SH-SY5Y (cell line): ENCODE measurements around the gene CUL1.

Source experiments
- GATA2 ChIP-seq: IDR thresholded peaks from 2 replicates; pipeline ENCODE4 v1.6.1; 2011; ENCODE audit warnings: mild to moderate bottlenecking, low read depth, low read length
- GATA3 ChIP-seq: IDR thresholded peaks from 2 replicates; pipeline ENCODE4 v1.6.1; 2011; ENCODE audit warnings: low read depth, mild to moderate bottlenecking, low read length, moderate library complexity

The CUL1 gene

GRCh38 chr7:148722340-148723165 is 23.9 kb downstream of the CUL1 start:
- TF ChIP-seq GATA3 (no peak), GATA2 (no peak)

- TF ChIP-seq GATA3 (no peak), GATA2 (no peak)
Measured at GRCh38 chr7:148723166-148723559, 24.5 kb downstream of the CUL1 start.

- TF ChIP-seq GATA2, result no peak
- TF ChIP-seq GATA3, result no peak
Measured at GRCh38 chr7:148723846-148724245, 25.1 kb downstream of the CUL1 start.

GRCh38 chr7:148726385-148726784 is 27.7 kb downstream of the CUL1 start:
- TF ChIP-seq GATA2, result no peak
- TF ChIP-seq GATA3, result no peak

- no peak for TF ChIP-seq GATA2
- no peak for TF ChIP-seq GATA3
Measured at GRCh38 chr7:148727501-148728278, 29.0 kb downstream of the CUL1 start.

GRCh38 chr7:148729984-148730733 is 31.5 kb downstream of the CUL1 start:
- TF ChIP-seq GATA3, result no peak
- no peak for TF ChIP-seq GATA2

GRCh38 chr7:148732862-148733261 is 34.2 kb downstream of the CUL1 start:
- no peak for TF ChIP-seq GATA3
- no peak for TF ChIP-seq GATA2

- TF ChIP-seq GATA2, result no peak
- TF ChIP-seq GATA3, result no peak
Measured at GRCh38 chr7:148733496-148733895, 34.8 kb downstream of the CUL1 start.

GRCh38 chr7:148735141-148735540 is 36.4 kb downstream of the CUL1 start:
- TF ChIP-seq GATA2 (no peak), GATA3 (no peak)

- no peak for TF ChIP-seq GATA3
- no peak for TF ChIP-seq GATA2
Measured at GRCh38 chr7:148735967-148736366, 37.3 kb downstream of the CUL1 start.

GRCh38 chr7:148738737-148739535 is 40.2 kb downstream of the CUL1 start:
- TF ChIP-seq GATA3, result no peak
- TF ChIP-seq GATA2, result peak; percentile 26; the same call in 1 of the 2 replicates

- TF ChIP-seq GATA2, result no peak
- no peak for TF ChIP-seq GATA3
Measured at GRCh38 chr7:148746135-148746534, 47.4 kb downstream of the CUL1 start.

- no peak for TF ChIP-seq GATA2
Measured at GRCh38 chr7:148747274-148747673, 48.6 kb downstream of the CUL1 start.
